K562 (cell line): ENCODE measurements around the gene SLC25A20.

Source experiments
- TF ChIP-seq, protein P1 (sequence below): sonication (generic); formaldehyde crosslinking; IDR thresholded peaks from 2 replicates; pipeline ENCODE4 v1.5.0; 2020; ENCODE audit warnings: missing genetic modification reagents
- TF ChIP-seq, protein P2 (sequence below): sonication (generic); formaldehyde crosslinking; IDR thresholded peaks from 2 replicates; pipeline ENCODE4 v1.8.0; 2023; ENCODE audit warnings: missing genetic modification reagents, mild to moderate bottlenecking, borderline replicate concordance

DNA sequence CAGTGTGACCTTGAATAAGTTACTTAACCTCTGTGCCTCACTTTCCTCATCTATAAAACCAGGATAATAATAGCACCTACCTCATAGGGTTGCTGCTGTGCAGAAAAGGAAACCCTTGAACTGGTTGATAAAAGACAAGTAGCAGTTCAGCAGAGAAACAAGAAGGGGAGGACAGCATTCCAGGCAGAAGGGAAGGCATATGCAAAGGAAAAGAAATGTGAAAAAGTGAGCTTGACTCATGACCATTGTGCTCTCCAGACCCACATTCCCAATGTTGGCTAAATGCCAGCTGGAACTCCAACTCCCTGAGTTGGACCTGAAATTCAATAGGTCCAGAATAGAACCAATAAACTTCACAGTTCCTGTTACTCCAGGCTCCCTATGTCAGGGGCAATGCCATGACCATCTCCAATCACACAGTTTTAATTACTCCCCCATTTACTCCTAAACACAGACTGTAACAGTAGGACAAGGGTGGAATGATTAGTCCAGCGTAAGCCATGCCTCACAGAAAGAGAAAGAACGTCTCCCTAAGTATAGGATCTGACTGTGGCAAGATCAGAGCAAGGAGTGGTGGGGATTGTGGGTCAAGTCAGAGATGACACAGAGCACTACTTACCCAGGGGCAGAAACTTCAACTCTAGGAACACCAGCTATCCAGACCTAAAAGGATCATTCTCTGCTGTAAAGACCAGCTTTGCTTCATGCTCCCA, 77.9 kb downstream of the SLC25A20 start:
- TF ChIP-seq, protein P1, sequence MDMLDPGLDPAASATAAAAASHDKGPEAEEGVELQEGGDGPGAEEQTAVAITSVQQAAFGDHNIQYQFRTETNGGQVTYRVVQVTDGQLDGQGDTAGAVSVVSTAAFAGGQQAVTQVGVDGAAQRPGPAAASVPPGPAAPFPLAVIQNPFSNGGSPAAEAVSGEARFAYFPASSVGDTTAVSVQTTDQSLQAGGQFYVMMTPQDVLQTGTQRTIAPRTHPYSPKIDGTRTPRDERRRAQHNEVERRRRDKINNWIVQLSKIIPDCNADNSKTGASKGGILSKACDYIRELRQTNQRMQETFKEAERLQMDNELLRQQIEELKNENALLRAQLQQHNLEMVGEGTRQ (CRISPR knock-in tag) = no peak
- TF ChIP-seq, protein P2, sequence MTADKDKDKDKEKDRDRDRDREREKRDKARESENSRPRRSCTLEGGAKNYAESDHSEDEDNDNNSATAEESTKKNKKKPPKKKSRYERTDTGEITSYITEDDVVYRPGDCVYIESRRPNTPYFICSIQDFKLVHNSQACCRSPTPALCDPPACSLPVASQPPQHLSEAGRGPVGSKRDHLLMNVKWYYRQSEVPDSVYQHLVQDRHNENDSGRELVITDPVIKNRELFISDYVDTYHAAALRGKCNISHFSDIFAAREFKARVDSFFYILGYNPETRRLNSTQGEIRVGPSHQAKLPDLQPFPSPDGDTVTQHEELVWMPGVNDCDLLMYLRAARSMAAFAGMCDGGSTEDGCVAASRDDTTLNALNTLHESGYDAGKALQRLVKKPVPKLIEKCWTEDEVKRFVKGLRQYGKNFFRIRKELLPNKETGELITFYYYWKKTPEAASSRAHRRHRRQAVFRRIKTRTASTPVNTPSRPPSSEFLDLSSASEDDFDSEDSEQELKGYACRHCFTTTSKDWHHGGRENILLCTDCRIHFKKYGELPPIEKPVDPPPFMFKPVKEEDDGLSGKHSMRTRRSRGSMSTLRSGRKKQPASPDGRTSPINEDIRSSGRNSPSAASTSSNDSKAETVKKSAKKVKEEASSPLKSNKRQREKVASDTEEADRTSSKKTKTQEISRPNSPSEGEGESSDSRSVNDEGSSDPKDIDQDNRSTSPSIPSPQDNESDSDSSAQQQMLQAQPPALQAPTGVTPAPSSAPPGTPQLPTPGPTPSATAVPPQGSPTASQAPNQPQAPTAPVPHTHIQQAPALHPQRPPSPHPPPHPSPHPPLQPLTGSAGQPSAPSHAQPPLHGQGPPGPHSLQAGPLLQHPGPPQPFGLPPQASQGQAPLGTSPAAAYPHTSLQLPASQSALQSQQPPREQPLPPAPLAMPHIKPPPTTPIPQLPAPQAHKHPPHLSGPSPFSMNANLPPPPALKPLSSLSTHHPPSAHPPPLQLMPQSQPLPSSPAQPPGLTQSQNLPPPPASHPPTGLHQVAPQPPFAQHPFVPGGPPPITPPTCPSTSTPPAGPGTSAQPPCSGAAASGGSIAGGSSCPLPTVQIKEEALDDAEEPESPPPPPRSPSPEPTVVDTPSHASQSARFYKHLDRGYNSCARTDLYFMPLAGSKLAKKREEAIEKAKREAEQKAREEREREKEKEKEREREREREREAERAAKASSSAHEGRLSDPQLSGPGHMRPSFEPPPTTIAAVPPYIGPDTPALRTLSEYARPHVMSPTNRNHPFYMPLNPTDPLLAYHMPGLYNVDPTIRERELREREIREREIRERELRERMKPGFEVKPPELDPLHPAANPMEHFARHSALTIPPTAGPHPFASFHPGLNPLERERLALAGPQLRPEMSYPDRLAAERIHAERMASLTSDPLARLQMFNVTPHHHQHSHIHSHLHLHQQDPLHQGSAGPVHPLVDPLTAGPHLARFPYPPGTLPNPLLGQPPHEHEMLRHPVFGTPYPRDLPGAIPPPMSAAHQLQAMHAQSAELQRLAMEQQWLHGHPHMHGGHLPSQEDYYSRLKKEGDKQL (CRISPR knock-in tag) = no peak
